GM10266 (cell line): ENCODE measurements around the gene CHAT.

Experiments
- DNase-seq: peaks from one replicate; pipeline ENCODE4 v3.0.0; 2012; ENCODE audit errors: extremely low spot score
- CTCF ChIP-seq: IDR thresholded peaks from 2 replicates; pipeline ENCODE4 v1.5.1; 2012; ENCODE audit warnings: mild to moderate bottlenecking, low read depth; ENCODE audit not compliant: control insufficient read depth, insufficient read depth; ENCODE audit errors: missing control alignments

Gene CHAT

GRCh38 chr10:49700997-49701396, 87.2 kb downstream of the CHAT start:
- DNase-seq = no peak
- TF ChIP-seq CTCF = no peak

DNA sequence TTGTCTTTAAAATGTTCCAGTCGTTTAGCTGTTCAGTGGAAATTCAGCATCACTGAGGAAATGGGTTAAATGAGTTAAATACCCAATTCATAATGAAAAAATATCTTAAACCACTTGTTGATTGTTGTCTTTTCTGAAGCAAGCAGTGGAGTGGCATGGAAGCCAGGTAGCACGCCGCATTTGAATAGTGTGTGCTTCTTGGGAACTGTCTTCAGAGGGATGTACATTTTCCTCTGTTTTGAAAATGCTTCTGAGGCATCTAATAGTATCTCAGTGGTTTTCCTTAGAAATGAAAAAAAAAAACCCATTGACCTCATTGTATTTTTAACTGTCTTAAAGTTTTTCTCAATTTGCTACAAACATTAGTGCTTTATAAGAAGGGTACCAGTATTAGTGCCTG, 93.7 kb downstream of the CHAT start:
- DNase-seq = no peak
- no peak for TF ChIP-seq CTCF

DNA sequence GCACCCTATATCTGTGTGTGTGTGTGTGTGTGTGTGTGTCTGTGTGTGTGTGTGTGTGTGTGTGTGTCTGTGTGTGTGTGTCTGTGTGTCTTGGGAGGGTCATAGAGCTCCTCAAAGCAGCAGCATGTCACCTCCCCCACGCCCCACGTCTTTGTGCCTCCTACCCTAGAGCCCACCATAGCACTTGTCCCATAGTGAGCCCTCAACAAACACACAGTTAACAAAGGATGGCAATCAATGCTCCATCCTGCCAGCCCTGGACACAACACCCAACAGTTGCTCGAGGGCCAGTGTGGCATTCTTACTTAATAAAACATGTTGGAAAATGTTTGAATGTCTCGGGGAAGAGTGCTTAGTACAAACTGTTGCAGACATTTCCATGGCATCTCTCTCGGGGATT, 96.1 kb downstream of the CHAT start:
- DNase-seq = no peak
- TF ChIP-seq CTCF = no peak

DNA sequence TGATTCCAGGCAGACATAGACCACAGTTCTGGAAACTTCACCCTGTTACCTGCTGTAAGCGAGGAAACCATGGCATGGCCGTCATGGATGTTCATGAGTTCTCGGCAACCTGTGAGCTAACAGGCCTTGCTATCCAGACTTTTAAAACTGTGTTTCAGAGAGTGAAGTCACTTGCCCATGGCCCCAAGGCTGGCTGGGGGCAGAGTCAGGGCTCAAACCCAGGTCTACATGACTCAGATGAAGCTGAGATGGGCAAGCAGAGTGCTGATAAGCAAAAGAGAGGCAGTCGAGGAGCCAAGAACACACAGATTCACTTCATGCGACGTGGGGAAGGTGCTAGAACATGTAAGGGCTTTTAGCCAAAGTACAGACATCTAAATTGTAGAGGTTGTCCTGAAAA, 97.1 kb downstream of the CHAT start:
- DNase-seq = no peak
- TF ChIP-seq CTCF = no peak

DNA sequence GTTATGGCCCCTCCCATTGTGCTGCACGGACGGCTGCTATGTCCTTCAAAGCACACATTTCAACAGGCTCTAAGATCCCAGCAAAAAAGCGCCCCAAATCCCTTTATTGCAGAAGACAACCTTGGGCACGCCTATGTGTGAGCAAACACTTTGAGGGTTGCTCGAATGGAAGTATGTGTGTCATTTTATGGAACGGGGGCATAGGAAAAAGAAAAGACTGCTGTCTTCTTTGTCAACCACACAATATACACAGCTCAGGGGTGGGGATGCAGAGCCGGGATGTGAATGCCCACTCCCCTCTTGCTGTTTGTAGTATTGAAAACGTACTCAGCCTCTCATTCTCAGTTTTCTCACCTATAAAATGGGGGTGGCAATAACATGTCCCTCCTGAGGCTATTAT, 97.6 kb downstream of the CHAT start:
- DNase-seq = no peak
- TF ChIP-seq CTCF = no peak

DNA sequence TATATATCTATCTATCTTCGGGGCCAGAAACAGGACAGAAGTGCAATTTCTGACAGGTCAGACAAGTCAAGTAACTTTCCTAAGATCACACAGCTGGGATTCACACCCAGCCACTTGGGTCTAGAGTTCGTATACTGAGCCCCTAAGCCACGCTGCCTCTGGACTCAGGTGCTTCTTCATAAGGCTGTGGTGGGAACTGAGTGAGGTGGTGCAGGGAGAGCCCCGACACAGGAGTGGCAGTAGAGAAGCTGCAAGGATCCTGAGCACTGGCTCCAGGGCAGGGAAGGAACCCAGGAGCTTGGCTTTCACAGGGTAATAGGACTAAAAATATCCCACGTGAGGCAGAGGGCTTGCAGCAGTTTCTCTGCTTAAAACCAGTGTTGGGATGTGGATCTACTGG, 99.4 kb downstream of the CHAT start:
- DNase-seq = no peak
- no peak for TF ChIP-seq CTCF
